ENCODE data around the gene RAB17.

DNA sequence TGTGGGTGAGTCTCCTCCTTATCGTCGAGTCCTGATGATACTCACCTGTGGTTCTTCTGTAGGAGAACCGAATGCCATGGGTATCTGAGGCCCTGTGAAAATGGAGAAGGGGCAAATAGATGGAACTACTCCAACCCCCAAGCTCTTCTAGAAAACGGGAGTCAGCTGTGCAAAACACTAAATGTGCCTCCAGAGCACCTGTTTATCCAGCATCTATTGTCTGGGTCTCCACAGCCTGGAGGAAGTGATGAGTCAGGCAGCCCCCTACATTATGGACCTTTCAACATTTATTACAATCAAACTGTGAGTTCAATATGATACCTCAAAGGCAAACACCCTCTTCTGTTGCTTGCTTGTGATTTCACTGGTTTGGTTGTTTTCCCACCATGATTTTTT lies 27.1 kb upstream of the RAB17 start:
- TF ChIP-seq, protein P1, sequence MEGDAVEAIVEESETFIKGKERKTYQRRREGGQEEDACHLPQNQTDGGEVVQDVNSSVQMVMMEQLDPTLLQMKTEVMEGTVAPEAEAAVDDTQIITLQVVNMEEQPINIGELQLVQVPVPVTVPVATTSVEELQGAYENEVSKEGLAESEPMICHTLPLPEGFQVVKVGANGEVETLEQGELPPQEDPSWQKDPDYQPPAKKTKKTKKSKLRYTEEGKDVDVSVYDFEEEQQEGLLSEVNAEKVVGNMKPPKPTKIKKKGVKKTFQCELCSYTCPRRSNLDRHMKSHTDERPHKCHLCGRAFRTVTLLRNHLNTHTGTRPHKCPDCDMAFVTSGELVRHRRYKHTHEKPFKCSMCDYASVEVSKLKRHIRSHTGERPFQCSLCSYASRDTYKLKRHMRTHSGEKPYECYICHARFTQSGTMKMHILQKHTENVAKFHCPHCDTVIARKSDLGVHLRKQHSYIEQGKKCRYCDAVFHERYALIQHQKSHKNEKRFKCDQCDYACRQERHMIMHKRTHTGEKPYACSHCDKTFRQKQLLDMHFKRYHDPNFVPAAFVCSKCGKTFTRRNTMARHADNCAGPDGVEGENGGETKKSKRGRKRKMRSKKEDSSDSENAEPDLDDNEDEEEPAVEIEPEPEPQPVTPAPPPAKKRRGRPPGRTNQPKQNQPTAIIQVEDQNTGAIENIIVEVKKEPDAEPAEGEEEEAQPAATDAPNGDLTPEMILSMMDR (IDR thresholded peaks at IDR 0.05) = no peak
- no peak for TF ChIP-seq POLR2AphosphoS5 (IDR thresholded peaks at IDR 0.05; ENCODE audit: low read depth, low read length)
